AG04449 (cell line): ENCODE data around the gene GOLT1B.

Experiments
- CTCF ChIA-PET: fragments of 350-600 bp; formaldehyde crosslinking; extraction: SDS; loops from one replicate; lab custom pipeline; 2021; ENCODE audit warnings: antibody characterized with exemption; lab: Yijun Ruan, JAX
- POLR2A ChIA-PET: fragments of 400-600, 350-600 bp; formaldehyde crosslinking; extraction: SDS; loops from one replicate; lab custom pipeline; 2020; ENCODE audit warnings: antibody characterized with exemption, inconsistent platforms; lab: Yijun Ruan, JAX
- DNase-seq: peaks from one replicate; pipeline ENCODE4 v3.0.0-alpha.2; 2010; ENCODE audit warnings: low read depth, low spot score
- H3K4me3 ChIP-seq: 2 replicates; pipeline ENCODE4 v1.5.1; 2011; ENCODE audit warnings: low read depth, mild to moderate bottlenecking, control low read depth, low read length
- TF ChIP-seq, protein P1 (sequence below): IDR thresholded peaks from one replicate; pipeline ENCODE4 v1.5.1; 2011; ENCODE audit warnings: mild to moderate bottlenecking, moderate library complexity, low read length, control low read depth, inconsistent platforms; ENCODE audit not compliant: insufficient read depth; ENCODE audit errors: missing control alignments

Gene GOLT1B

GRCh38 chr12:21526721-21527345 lies 25.2 kb downstream of the GOLT1B start:
- H3K4me3 ChIP-seq = no peak overlapping the region; the same call in 1 of the 2 replicates
- TF ChIP-seq, protein P1, sequence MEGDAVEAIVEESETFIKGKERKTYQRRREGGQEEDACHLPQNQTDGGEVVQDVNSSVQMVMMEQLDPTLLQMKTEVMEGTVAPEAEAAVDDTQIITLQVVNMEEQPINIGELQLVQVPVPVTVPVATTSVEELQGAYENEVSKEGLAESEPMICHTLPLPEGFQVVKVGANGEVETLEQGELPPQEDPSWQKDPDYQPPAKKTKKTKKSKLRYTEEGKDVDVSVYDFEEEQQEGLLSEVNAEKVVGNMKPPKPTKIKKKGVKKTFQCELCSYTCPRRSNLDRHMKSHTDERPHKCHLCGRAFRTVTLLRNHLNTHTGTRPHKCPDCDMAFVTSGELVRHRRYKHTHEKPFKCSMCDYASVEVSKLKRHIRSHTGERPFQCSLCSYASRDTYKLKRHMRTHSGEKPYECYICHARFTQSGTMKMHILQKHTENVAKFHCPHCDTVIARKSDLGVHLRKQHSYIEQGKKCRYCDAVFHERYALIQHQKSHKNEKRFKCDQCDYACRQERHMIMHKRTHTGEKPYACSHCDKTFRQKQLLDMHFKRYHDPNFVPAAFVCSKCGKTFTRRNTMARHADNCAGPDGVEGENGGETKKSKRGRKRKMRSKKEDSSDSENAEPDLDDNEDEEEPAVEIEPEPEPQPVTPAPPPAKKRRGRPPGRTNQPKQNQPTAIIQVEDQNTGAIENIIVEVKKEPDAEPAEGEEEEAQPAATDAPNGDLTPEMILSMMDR = no peak
- POLR2A ChIA-PET = no interaction called here
- CTCF ChIA-PET = interaction anchor here (1.2 kb wide), 1 partner anchor 19 kb away, joined by 4 read pairs; no protein-coding TSS in a partner anchor
- no peak for DNase-seq

- POLR2A ChIA-PET = no interaction called here
- H3K4me3 ChIP-seq = peak overlapping the region; percentile 60
- CTCF ChIA-PET = interaction anchor here (1.2 kb wide), 1 partner anchor 20 kb away, joined by 4 read pairs; no protein-coding TSS in a partner anchor
- TF ChIP-seq, protein P1 = no peak
- no peak for DNase-seq
These were observed 26.0 kb downstream of the GOLT1B start for GRCh38 chr12:21527451-21528180.

DNA sequence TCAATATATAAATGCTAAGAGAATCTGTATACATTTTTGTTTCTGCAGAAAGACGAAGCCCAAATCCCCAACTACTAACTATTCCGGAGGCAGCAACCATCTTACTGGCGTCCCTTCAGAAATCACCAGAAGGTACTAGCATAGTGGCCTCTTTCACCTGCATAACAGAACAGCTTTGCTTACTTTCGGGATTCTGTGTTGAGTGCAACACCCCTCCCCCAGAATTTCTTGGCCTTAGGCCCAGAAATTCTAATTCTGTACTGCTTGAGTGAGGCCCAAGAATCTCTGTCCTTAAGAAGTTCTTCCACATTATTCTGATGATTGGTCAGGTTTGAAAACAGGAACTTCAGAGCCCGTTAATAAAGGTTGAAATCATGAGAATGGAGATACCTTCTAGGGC lies 27.4 kb downstream of the GOLT1B start:
- CTCF ChIA-PET = no interaction called here
- TF ChIP-seq, protein P1 = no peak

DNA sequence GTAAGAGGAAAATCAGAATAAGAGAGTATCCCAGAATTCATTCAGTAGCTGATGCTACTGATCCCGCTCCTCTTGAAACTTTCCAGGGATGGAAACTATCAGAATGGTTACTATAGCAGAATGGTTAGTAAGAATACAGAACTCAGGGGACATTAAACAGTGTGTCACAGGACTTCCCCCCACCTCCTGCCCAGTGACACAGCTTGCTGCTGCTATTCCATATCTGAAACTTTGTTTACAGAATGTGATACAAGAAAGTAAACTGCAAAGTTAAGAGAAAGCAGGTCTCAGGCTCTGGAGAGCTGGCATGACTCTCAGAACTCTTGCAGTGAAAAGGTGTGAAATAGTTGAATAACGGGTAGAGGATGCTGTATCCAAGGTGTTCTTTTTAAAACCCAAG lies 27.9 kb downstream of the GOLT1B start:
- TF ChIP-seq, protein P1 = no peak
- ChIA-PET POLR2A (no interaction called here), CTCF (no interaction called here)
- no peak overlapping the region for H3K4me3 ChIP-seq
- no peak for DNase-seq

More for the DNA sequence above, 27.4 kb downstream of the GOLT1B start:
- no peak overlapping the region for H3K4me3 ChIP-seq
- POLR2A ChIA-PET = no interaction called here
- no peak for DNase-seq

GRCh38 chr12:21538061-21538653 lies 36.6 kb downstream of the GOLT1B start:
- no peak overlapping the region for H3K4me3 ChIP-seq
- TF ChIP-seq, protein P1 = no peak
- ChIA-PET POLR2A (no interaction called here), CTCF (no interaction called here)
- DNase-seq = no peak

DNA sequence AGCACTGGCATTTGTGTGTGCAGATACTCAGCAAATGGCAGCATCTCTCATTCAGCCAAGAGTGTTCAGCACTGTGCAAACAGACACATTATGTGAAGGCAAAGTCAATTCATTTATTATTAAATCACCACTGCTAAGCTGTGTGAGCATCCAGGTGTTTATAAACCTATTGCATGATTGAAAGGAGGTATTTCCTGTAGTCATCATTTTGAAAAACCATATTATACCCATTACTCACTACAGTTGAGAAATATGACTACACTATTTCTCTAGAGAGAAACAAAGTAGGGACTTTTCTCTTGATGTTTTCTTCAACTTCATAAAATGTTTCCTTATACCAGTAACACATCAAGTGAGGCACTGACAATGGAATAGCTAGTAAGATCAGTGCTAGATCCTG lies 38.2 kb downstream of the GOLT1B start:
- TF ChIP-seq, protein P1 = no peak
- no peak for DNase-seq
- no peak overlapping the region for H3K4me3 ChIP-seq
- ChIA-PET CTCF (no interaction called here), POLR2A (no interaction called here)
